ENCODE data around the gene NKX6-2.

- no peak for TF ChIP-seq POLR2AphosphoS5 (IDR thresholded peaks at IDR 0.05)
- TF ChIP-seq CTCF (IDR thresholded peaks at IDR 0.05) = no peak
- no peak for TF ChIP-seq POLR2A (IDR thresholded peaks at IDR 0.05)
These were observed 533 bp upstream of the NKX6-2 start for GRCh38 chr10:132786476-132786883.
